Right kidney (tissue), 1 donor: Measurements from ENCODE around the gene PDZRN3.
"Not testable (repeated sequence)": the region's sequence is repeated elsewhere in the genome, so short reads cannot be mapped to it uniquely, and the experiment has no call there.

Experiments used
- DNase-seq: peaks from one replicate; pipeline ENCODE4 v3.0.0-alpha.2; 2016

The PDZRN3 gene

GRCh38 chr3:73592154-73593144, 32.3 kb downstream of the PDZRN3 start:
- peak; percentile 23 for DNase-seq

GRCh38 chr3:73591286-73591800, 33.4 kb downstream of the PDZRN3 start:
- DNase-seq, result no peak

- no peak for DNase-seq
These were observed 38.1 kb downstream of the PDZRN3 start for GRCh38 chr3:73586628-73587027.

GRCh38 chr3:73586190-73586589, 38.6 kb downstream of the PDZRN3 start:
- no peak for DNase-seq

GRCh38 chr3:73584873-73585272, 39.9 kb downstream of the PDZRN3 start:
- no peak for DNase-seq

GRCh38 chr3:73582535-73582934, 42.2 kb downstream of the PDZRN3 start:
- DNase-seq, result no peak

- no peak for DNase-seq
These were observed 43.5 kb downstream of the PDZRN3 start for GRCh38 chr3:73581134-73581846.

- no peak for DNase-seq
These were observed 44.4 kb downstream of the PDZRN3 start for GRCh38 chr3:73580343-73580742.

GRCh38 chr3:73577704-73578103, 47.0 kb downstream of the PDZRN3 start:
- DNase-seq, result no peak

GRCh38 chr3:73576999-73577461, 47.7 kb downstream of the PDZRN3 start:
- DNase-seq, result no peak

- no peak for DNase-seq
These were observed 48.8 kb downstream of the PDZRN3 start for GRCh38 chr3:73575953-73576352.

- DNase-seq, result no peak
These were observed 49.2 kb downstream of the PDZRN3 start for GRCh38 chr3:73575519-73575918.

- DNase-seq, result no peak
These were observed 51.5 kb downstream of the PDZRN3 start for GRCh38 chr3:73573204-73573603.

GRCh38 chr3:73572368-73572767, 52.4 kb downstream of the PDZRN3 start:
- DNase-seq, result peak; percentile 35

GRCh38 chr3:73571238-73571794, 53.4 kb downstream of the PDZRN3 start:
- DNase-seq, result peak; percentile 37

- no peak for DNase-seq
These were observed 55.4 kb downstream of the PDZRN3 start for GRCh38 chr3:73569246-73569760.

- DNase-seq, result no peak
These were observed 56.3 kb downstream of the PDZRN3 start for GRCh38 chr3:73568371-73568862.

- not testable (repeated sequence) for DNase-seq
These were observed 59.4 kb downstream of the PDZRN3 start for GRCh38 chr3:73565374-73565773.

GRCh38 chr3:73563896-73564582, 60.7 kb downstream of the PDZRN3 start:
- no peak for DNase-seq

- no peak for DNase-seq
These were observed 63.2 kb downstream of the PDZRN3 start for GRCh38 chr3:73561494-73561893.

- no peak for DNase-seq
These were observed 65.0 kb downstream of the PDZRN3 start for GRCh38 chr3:73559749-73560148.

- no peak for DNase-seq
These were observed 66.0 kb downstream of the PDZRN3 start for GRCh38 chr3:73558727-73559075.
